Progenitor cell of endocrine pancreas (in vitro differentiated cells): ENCODE data around the gene SLIT3. TPM values are rescaled to one million over a fixed set of nuclear protein-coding genes. Genes with fewer than 3 reads are reported as not detected.

Experiments
- DNase-seq: peaks from one replicate; pipeline ENCODE4 v3.0.0; 2021; ENCODE audit warnings: low spot score; ENCODE audit not compliant: unreplicated experiment
- H3K27ac Mint-ChIP-seq: 2 replicates; pipeline ENCODE4 v1.8.0; 2021; ENCODE audit warnings: mild to moderate bottlenecking, moderate library complexity, mixed read lengths
- H3K27me3 Mint-ChIP-seq: 2 replicates; pipeline ENCODE4 v1.8.0; 2021; ENCODE audit warnings: mixed read lengths
- H3K36me3 Mint-ChIP-seq: 2 replicates; pipeline ENCODE4 v1.8.0; 2022; ENCODE audit warnings: mixed read lengths; ENCODE audit not compliant: insufficient read depth
- H3K4me1 Mint-ChIP-seq: 2 replicates; pipeline ENCODE4 v1.8.0; 2021; ENCODE audit warnings: low read depth, mixed read lengths
- H3K4me3 Mint-ChIP-seq: 2 replicates; pipeline ENCODE4 v1.8.0; 2021; ENCODE audit warnings: low read depth, mild to moderate bottlenecking, moderate library complexity, mixed read lengths
- H3K9me3 Mint-ChIP-seq: 2 replicates; pipeline ENCODE4 v1.8.0; 2021; ENCODE audit warnings: low read depth, mixed read lengths
- total RNA-seq: library from RNA; stranded (reverse); gene quantifications from 2 replicates; pipeline ENCODE4 v1.2.1, GENCODE V29; 2021
- TF ChIP-seq, protein P1 (sequence below): fragments of 200-600 bp; sonication (generic); IDR thresholded peaks from one replicate; pipeline ENCODE4 v1.5.0; 2021; ENCODE audit warnings: antibody characterized with exemption, mild to moderate bottlenecking; ENCODE audit not compliant: unreplicated experiment

SLIT3 gene
- total RNA-seq, 1 donor from 2014 or later: 18.8 TPM

DNA sequence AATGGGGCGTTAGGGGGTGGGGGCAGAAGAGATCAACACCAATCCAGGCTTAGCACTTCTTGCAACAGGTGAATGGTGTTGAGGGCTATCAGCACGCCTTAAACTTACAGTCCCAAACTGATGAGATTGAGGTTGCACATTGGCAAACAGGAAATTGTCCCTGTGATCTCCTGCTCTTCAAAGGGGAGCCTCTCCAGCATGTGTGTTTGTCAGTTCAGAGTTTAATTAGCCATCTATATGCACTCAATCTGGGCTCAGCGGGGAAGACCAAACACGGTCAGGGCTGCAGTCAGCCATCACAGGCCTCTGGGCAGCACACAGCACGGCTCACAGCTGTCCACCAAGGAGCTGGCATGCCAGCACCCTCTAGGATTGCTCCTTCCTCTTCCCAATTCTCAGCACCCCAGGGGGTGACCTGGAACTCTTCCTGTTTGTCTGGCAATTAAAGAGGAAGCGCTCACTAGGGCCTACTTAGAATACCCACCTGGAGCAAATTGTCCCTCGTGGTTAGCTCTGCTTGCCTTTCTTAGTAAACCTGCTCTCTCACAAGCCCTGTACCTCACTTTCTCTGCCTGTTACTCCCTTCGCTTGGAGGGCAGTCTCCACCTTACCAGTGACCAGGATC lies 217.4 kb downstream of the SLIT3 start:
- H3K4me1 Mint-ChIP-seq: peaks cover 5% of the 10 kb centered on the region
- H3K36me3 Mint-ChIP-seq: no peaks in the 10 kb centered on the region
- H3K27ac Mint-ChIP-seq: peak overlapping the region; percentile 19
- no peaks in the 10 kb centered on the region for H3K9me3 Mint-ChIP-seq
- no peak for DNase-seq
- no peak overlapping the region for H3K4me3 Mint-ChIP-seq
- peaks cover 9% of the 10 kb centered on the region for H3K27me3 Mint-ChIP-seq
- TF ChIP-seq, protein P1, sequence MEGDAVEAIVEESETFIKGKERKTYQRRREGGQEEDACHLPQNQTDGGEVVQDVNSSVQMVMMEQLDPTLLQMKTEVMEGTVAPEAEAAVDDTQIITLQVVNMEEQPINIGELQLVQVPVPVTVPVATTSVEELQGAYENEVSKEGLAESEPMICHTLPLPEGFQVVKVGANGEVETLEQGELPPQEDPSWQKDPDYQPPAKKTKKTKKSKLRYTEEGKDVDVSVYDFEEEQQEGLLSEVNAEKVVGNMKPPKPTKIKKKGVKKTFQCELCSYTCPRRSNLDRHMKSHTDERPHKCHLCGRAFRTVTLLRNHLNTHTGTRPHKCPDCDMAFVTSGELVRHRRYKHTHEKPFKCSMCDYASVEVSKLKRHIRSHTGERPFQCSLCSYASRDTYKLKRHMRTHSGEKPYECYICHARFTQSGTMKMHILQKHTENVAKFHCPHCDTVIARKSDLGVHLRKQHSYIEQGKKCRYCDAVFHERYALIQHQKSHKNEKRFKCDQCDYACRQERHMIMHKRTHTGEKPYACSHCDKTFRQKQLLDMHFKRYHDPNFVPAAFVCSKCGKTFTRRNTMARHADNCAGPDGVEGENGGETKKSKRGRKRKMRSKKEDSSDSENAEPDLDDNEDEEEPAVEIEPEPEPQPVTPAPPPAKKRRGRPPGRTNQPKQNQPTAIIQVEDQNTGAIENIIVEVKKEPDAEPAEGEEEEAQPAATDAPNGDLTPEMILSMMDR: no peak

DNA sequence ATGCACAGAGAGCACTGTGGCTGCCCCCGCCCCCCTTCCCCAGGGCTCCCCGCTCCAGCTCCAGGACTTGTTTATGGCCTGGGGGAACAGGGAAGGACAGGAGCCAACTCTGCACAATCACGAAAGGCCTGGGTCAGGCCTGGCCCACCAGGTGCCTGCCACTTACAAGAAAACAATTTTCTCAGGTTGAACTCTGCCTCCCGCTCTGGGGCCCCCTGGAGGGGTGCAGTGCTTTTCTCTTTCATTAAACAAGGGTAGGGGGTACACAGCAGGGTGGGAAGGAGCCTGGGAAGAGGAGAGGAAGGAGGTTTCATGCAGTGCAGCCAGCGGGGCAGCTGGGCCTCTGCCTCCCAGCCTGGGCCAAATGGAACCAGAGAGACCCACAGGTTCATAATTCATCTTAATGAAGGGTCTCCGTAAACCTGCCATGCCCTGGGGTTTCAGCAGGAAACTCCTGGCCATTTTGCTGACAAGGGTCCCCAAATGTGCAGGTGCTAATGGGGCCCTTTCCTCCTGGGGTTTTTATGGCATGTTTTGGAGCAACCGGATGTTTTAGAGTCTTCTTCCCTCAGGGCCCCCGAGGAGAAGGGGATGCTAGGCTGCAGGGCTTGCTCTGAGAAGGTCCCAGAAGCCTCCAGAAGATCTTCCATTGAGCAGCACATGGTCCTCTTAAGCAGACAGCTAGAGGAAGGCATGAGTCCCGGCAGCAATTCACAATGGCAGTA lies 219.8 kb downstream of the SLIT3 start:
- Mint-ChIP-seq H3K4me3 (no peak overlapping the region), H3K4me1 (peaks cover 5% of the 10 kb centered on the region), H3K27ac (no peak overlapping the region), H3K9me3 (no peaks in the 10 kb centered on the region), H3K36me3 (no peaks in the 10 kb centered on the region), H3K27me3 (peaks cover 19% of the 10 kb centered on the region)
- TF ChIP-seq, protein P1: no peak
- no peak for DNase-seq

DNA sequence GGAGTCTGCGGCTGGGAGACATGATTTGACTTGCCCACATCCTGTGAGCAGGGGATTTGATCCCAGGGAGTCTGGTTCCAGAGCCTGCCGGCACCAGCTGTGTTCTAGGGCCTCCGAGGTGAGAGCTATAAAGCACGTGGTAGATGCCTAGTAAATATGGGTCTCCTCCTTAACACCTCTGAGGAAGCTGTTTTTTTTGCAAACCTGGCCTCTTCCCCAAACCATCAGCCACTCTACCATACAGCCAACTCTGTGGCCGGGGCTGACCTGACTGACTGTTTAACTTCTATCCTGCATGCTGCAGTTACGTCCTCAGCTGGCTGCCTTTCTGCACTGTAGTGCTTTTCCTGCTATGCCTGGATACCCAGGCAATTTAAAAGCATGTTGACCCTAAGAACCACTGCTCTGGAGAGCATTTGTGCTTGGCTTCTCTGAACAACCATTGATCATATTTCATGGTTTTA lies 220.5 kb downstream of the SLIT3 start:
- H3K36me3 Mint-ChIP-seq: no peaks in the 10 kb centered on the region
- no peak for DNase-seq
- H3K9me3 Mint-ChIP-seq: no peaks in the 10 kb centered on the region
- TF ChIP-seq, protein P1: no peak
- peaks cover 5% of the 10 kb centered on the region for H3K4me1 Mint-ChIP-seq
- H3K27ac Mint-ChIP-seq: no peak overlapping the region
- peaks cover 19% of the 10 kb centered on the region for H3K27me3 Mint-ChIP-seq
- H3K4me3 Mint-ChIP-seq: no peak overlapping the region

DNA sequence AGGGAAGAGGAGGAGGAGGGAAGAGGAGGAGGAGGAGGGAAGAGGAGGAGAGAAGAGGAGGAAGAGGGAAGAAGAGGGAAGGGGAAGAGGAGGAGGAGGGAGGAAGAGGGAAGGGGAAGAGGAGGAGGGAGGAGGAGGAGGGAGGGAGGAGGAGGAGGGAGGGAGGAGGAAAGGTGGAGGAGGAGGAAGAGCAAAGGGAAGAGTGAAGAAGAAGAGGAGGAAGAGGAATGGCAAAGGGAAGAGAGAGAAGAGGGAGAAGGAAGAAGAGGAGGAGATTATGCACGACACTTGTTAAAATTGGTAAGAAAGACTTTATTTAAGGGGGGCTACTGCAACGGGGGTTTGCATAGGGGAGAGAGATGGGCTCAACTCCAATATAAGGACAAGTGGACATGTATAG lies 221.2 kb downstream of the SLIT3 start:
- peaks cover 24% of the 10 kb centered on the region for H3K27me3 Mint-ChIP-seq
- TF ChIP-seq, protein P1: no peak
- H3K4me1 Mint-ChIP-seq: peaks cover 5% of the 10 kb centered on the region
- no peaks in the 10 kb centered on the region for H3K9me3 Mint-ChIP-seq
- H3K4me3 Mint-ChIP-seq: no peak overlapping the region
- DNase-seq: no peak
- H3K36me3 Mint-ChIP-seq: no peaks in the 10 kb centered on the region
- H3K27ac Mint-ChIP-seq: no peak overlapping the region

DNA sequence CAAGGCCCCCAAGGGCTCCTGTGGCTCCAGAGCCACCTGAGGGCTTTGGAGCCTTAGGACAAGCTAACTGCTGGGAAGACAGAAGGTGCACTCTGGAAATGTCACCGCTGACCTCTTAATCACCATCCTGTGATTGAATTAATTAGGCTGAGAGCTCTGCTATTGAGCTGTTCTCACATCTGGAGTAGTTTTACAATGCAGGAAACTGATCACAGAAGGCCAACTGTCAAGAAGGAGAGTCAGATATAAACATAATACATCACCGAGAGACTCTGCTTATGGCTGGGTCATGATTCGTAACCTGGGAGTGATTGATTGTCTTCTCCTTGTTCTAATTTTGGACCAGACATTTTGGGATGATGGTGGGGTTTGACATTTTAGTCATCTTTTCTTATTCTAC lies 226.1 kb downstream of the SLIT3 start:
- Mint-ChIP-seq H3K4me3 (no peak overlapping the region), H3K9me3 (no peaks in the 10 kb centered on the region), H3K36me3 (no peaks in the 10 kb centered on the region), H3K4me1 (peaks cover 3% of the 10 kb centered on the region), H3K27ac (no peak overlapping the region), H3K27me3 (peaks cover 29% of the 10 kb centered on the region)
- TF ChIP-seq, protein P1: no peak
- DNase-seq: no peak
